Astrocyte of the spinal cord (primary cell): ENCODE results near the gene CEACAM8.
A peak's percentile ranks its signal among the peaks of the same experiment; 100 is the strongest.
"Not testable (repeated sequence)": the region's sequence is repeated elsewhere in the genome, so short reads cannot be mapped to it uniquely, and the experiment has no call there.

Experiments used
- DNase-seq: peaks from one replicate; pipeline ENCODE4 v3.0.0; 2011; ENCODE audit warnings: low read depth, low spot score
- H3K4me3 ChIP-seq: 2 replicates; pipeline ENCODE4 v1.5.1; 2011; ENCODE audit warnings: low read depth, mild to moderate bottlenecking, low read length, moderate library complexity
- CTCF ChIP-seq: IDR thresholded peaks from 2 replicates; pipeline ENCODE4 v1.5.1; 2012; ENCODE audit warnings: low read depth, mild to moderate bottlenecking, low read length, inconsistent platforms
- in situ Hi-C: cut with HindIII; loops from 2 replicates; pipeline ENCODE4 v1.10.0; 2017; ENCODE audit warnings: low sequenced_read_pairs

The CEACAM8 gene

GRCh38 chr19:42553292-42554045 lies 41.3 kb downstream of the CEACAM8 start:
- in situ Hi-C loops = no loop called here
- peak; percentile 69 for DNase-seq
- TF ChIP-seq CTCF = no peak
- no peak overlapping the region for H3K4me3 ChIP-seq

GRCh38 chr19:42552086-42553065 lies 42.3 kb downstream of the CEACAM8 start:
- in situ Hi-C loops = no loop called here
- DNase-seq = no peak
- no peak overlapping the region for H3K4me3 ChIP-seq
- no peak for TF ChIP-seq CTCF

GRCh38 chr19:42550521-42550920 lies 44.2 kb downstream of the CEACAM8 start:
- DNase-seq, in situ Hi-C loops, H3K4me3 ChIP-seq: not testable (repeated sequence)

- H3K4me3 ChIP-seq, DNase-seq, in situ Hi-C loops: not testable (repeated sequence)
These were observed 45.7 kb downstream of the CEACAM8 start for GRCh38 chr19:42549067-42549466.

- H3K4me3 ChIP-seq = no peak overlapping the region
- no peak for TF ChIP-seq CTCF
- no peak for DNase-seq
- in situ Hi-C loops = no loop called here
These were observed 46.2 kb downstream of the CEACAM8 start for GRCh38 chr19:42548552-42548951.

GRCh38 chr19:42547929-42548328 lies 46.8 kb downstream of the CEACAM8 start:
- no peak for DNase-seq
- H3K4me3 ChIP-seq = no peak overlapping the region
- in situ Hi-C loops = no loop called here
- TF ChIP-seq CTCF = no peak

- no peak for DNase-seq
- TF ChIP-seq CTCF = no peak
- H3K4me3 ChIP-seq = no peak overlapping the region
- in situ Hi-C loops = no loop called here
These were observed 47.8 kb downstream of the CEACAM8 start for GRCh38 chr19:42546831-42547500.
